Cortex of kidney (tissue), 1 donor: Measurements from ENCODE around the gene OXCT1.

Source experiments
- DNase-seq: peaks from one replicate; lab custom pipeline; 2025; lab: John Stamatoyannopoulos, UW

OXCT1 gene

GRCh38 chr5:41869724-41870626 lies at the start of gene OXCT1:
TSS of gene OXCT1 (minus strand) at chr5:41870425. CDS start at chr5:41870358, 67 bp downstream.
- DNase-seq = no peak

- DNase-seq = no peak
Measured at GRCh38 chr5:41918105-41918504, 47.9 kb upstream of the OXCT1 start.

- DNase-seq = no peak
Measured at GRCh38 chr5:41908374-41909079, 38.3 kb upstream of the OXCT1 start.

GRCh38 chr5:41906151-41906550 lies 35.9 kb upstream of the OXCT1 start:
- no peak for DNase-seq

GRCh38 chr5:41903892-41904799 lies 33.9 kb upstream of the OXCT1 start, which contains the start of gene RIMOC1:
TSS of gene RIMOC1 (plus strand) at chr5:41904344. CDS start at chr5:41904368, 24 bp downstream.
- peak; percentile 94 for DNase-seq

GRCh38 chr5:41903382-41903891 lies 33.2 kb upstream of the OXCT1 start:
- no peak for DNase-seq

- DNase-seq = no peak
Measured at GRCh38 chr5:41896230-41896629, 26.0 kb upstream of the OXCT1 start.

- no peak for DNase-seq
Measured at GRCh38 chr5:41893074-41893851, 23.0 kb upstream of the OXCT1 start.

- DNase-seq = no peak
Measured at GRCh38 chr5:41892031-41892430, 21.8 kb upstream of the OXCT1 start.

- no peak for DNase-seq
Measured at GRCh38 chr5:41891066-41891707, 21.0 kb upstream of the OXCT1 start.

GRCh38 chr5:41885286-41885685 lies 15.1 kb upstream of the OXCT1 start:
- DNase-seq = no peak

- DNase-seq = no peak
Measured at GRCh38 chr5:41883936-41884335, 13.7 kb upstream of the OXCT1 start.

GRCh38 chr5:41883243-41883642 lies 13.0 kb upstream of the OXCT1 start:
- DNase-seq = no peak

GRCh38 chr5:41882765-41883164 lies 12.5 kb upstream of the OXCT1 start:
- DNase-seq = no peak

GRCh38 chr5:41878643-41879478 lies 8.6 kb upstream of the OXCT1 start:
- DNase-seq = no peak

- no peak for DNase-seq
Measured at GRCh38 chr5:41878173-41878572, 7.9 kb upstream of the OXCT1 start.

- no peak for DNase-seq
Measured at GRCh38 chr5:41877408-41877807, 7.2 kb upstream of the OXCT1 start.

- DNase-seq = no peak
Measured at GRCh38 chr5:41876678-41877077, 6.5 kb upstream of the OXCT1 start.

- DNase-seq = no peak
Measured at GRCh38 chr5:41875121-41875520, 4.9 kb upstream of the OXCT1 start.
